ENCODE results near the gene PCNX1.

PCNX1 gene

GRCh38 chr14:71115821-71116567, 208.7 kb downstream of the PCNX1 start:
- Mint-ChIP-seq H3K9me3 (peaks cover 5% of the 10 kb centered on the region), H3K4me1 (peaks cover 4% of the 10 kb centered on the region), H3K27ac (no peak overlapping the region), H3K27me3 (ENCODE audit: low read depth, poor library complexity) (no peaks in the 10 kb centered on the region), H3K36me3 (ENCODE audit: low read depth) (peaks cover 41% of the 10 kb centered on the region), H3K4me3 (no peak overlapping the region)
- DNase-seq = no peak
- no peak for TF ChIP-seq CTCF (IDR thresholded peaks at IDR 0.05)

- Mint-ChIP-seq H3K27ac (no peak overlapping the region), H3K9me3 (peaks cover 12% of the 10 kb centered on the region)
These were observed 209.4 kb downstream of the PCNX1 start for GRCh38 chr14:71116568-71117122.

GRCh38 chr14:71117839-71118743, 210.8 kb downstream of the PCNX1 start:
- H3K27ac Mint-ChIP-seq = no peak overlapping the region
- H3K4me3 Mint-ChIP-seq = no peak overlapping the region
- TF ChIP-seq CTCF (IDR thresholded peaks at IDR 0.05) = no peak
- peaks cover 58% of the 10 kb centered on the region for H3K36me3 Mint-ChIP-seq (ENCODE audit: low read depth)
- H3K9me3 Mint-ChIP-seq = peaks cover 23% of the 10 kb centered on the region
- H3K27me3 Mint-ChIP-seq (ENCODE audit: low read depth, poor library complexity) = no peaks in the 10 kb centered on the region
- no peak for DNase-seq
- peaks cover 4% of the 10 kb centered on the region for H3K4me1 Mint-ChIP-seq

More at GRCh38 chr14:71116568-71117122, 209.4 kb downstream of the PCNX1 start:
- no peak for TF ChIP-seq CTCF (IDR thresholded peaks at IDR 0.05)
- DNase-seq = no peak
- Mint-ChIP-seq H3K27me3 (ENCODE audit: low read depth, poor library complexity) (no peaks in the 10 kb centered on the region), H3K4me1 (peaks cover 4% of the 10 kb centered on the region), H3K4me3 (no peak overlapping the region), H3K36me3 (ENCODE audit: low read depth) (peaks cover 48% of the 10 kb centered on the region)

GRCh38 chr14:71119075-71119474, 211.8 kb downstream of the PCNX1 start:
- no peak for TF ChIP-seq CTCF (IDR thresholded peaks at IDR 0.05)
- Mint-ChIP-seq H3K4me3 (no peak overlapping the region), H3K27ac (peak overlapping the region; percentile 47), H3K36me3 (ENCODE audit: low read depth) (peaks cover 56% of the 10 kb centered on the region), H3K4me1 (peaks cover 4% of the 10 kb centered on the region), H3K27me3 (ENCODE audit: low read depth, poor library complexity) (no peaks in the 10 kb centered on the region), H3K9me3 (peaks cover 33% of the 10 kb centered on the region)
- DNase-seq = no peak

GRCh38 chr14:71119832-71120231, 212.6 kb downstream of the PCNX1 start:
- no peak overlapping the region for H3K27ac Mint-ChIP-seq
- peaks cover 4% of the 10 kb centered on the region for H3K4me1 Mint-ChIP-seq
- TF ChIP-seq CTCF (IDR thresholded peaks at IDR 0.05) = no peak
- H3K9me3 Mint-ChIP-seq = peaks cover 41% of the 10 kb centered on the region
- H3K27me3 Mint-ChIP-seq (ENCODE audit: low read depth, poor library complexity) = no peaks in the 10 kb centered on the region
- H3K4me3 Mint-ChIP-seq = no peak overlapping the region
- peaks cover 59% of the 10 kb centered on the region for H3K36me3 Mint-ChIP-seq (ENCODE audit: low read depth)
- DNase-seq = no peak
